Gastroesophageal sphincter (tissue), 4 donors: ENCODE data around the gene ZNF335. TPM values are rescaled to one million over a fixed set of nuclear protein-coding genes. Genes with fewer than 3 reads are reported as not detected.

Experiments
- ATAC-seq: fragments of 150-250 bp; one replicate; pipeline ENCODE4 v1.9.1; 2016; ENCODE audit warnings: mild to moderate bottlenecking, moderate library complexity
- H3K27ac ChIP-seq, 4 donors: fragments of 200-600 bp; sonication (generic) in 3 of 4; 1 replicate in 3 of 4; 2 replicates in 1 of 4; pipeline ENCODE4 v1.5.1; 2016 to 2019
- H3K27me3 ChIP-seq: fragments of 200-600 bp; sonication (generic); one replicate; pipeline ENCODE4 v1.5.1; 2019
- H3K36me3 ChIP-seq, 2 donors: fragments of 200-600 bp; sonication (generic); one replicate each; pipeline ENCODE4 v1.5.1; 2019; ENCODE audit warnings: control low read depth in 1 of 2
- H3K4me1 ChIP-seq, 3 donors: fragments of 200-600 bp; sonication (generic); 1 replicate in 2 of 3; 2 replicates in 1 of 3; pipeline ENCODE4 v1.5.1; 2016 to 2019; ENCODE audit warnings: control low read depth in 2 of 3
- H3K4me3 ChIP-seq, 2 donors: fragments of 200-600 bp; sonication (generic); one replicate each; pipeline ENCODE4 v1.5.1; 2019; ENCODE audit warnings: mild to moderate bottlenecking in 1 of 2, moderate library complexity in 1 of 2
- H3K9me3 ChIP-seq, 3 donors: fragments of 200-600 bp; sonication (generic); one replicate each; pipeline ENCODE4 v1.5.1; 2017 to 2019; ENCODE audit warnings: control low read depth in 2 of 3
- CTCF ChIP-seq, 4 experiments: fragments of 200-600 bp in 2 of 4; fragments of 450-650 bp in 2 of 4; sonication (generic) in 1 of 4; IDR thresholded peaks; one replicate each; pipeline ENCODE4 v1.5.1; 2017 to 2019; ENCODE audit warnings: antibody characterized with exemption in 4 of 4, mild to moderate bottlenecking in 2 of 4, moderate library complexity in 2 of 4
- EP300 ChIP-seq: sonication (generic); formaldehyde crosslinking; IDR thresholded peaks from one replicate; pipeline ENCODE4 v1.6.1; 2017; ENCODE audit warnings: antibody characterized with exemption, mild to moderate bottlenecking
- POLR2A ChIP-seq, 2 donors: fragments of 450-650 bp; IDR thresholded peaks; one replicate each; pipeline ENCODE4 v1.6.1; 2017; ENCODE audit warnings: antibody characterized with exemption in 2 of 2, mild to moderate bottlenecking in 2 of 2, moderate library complexity in 1 of 2
- POLR2AphosphoS5 ChIP-seq: sonication (generic); formaldehyde crosslinking; IDR thresholded peaks from one replicate; pipeline ENCODE4 v1.6.1; 2017; ENCODE audit warnings: antibody characterized with exemption
- WGBS, 2 donors: methylation state at CpG; one replicate each; pipeline ENCODE4 v1.1.5; 2018; ENCODE audit warnings: low coverage in 1 of 2; 5-methylcytosine and 5-hydroxymethylcytosine counted together
- total RNA-seq, 4 donors: library from RNA; depleted of rRNA; stranded (reverse); fragments of >200 nt; gene quantifications; one replicate each; pipeline ENCODE4 v1.1.0, GENCODE V29; 2016

Gene ZNF335
- total RNA-seq, 4 donors from 2014 or later: 7.5 to 17.9 (median 16.5) TPM

DNA sequence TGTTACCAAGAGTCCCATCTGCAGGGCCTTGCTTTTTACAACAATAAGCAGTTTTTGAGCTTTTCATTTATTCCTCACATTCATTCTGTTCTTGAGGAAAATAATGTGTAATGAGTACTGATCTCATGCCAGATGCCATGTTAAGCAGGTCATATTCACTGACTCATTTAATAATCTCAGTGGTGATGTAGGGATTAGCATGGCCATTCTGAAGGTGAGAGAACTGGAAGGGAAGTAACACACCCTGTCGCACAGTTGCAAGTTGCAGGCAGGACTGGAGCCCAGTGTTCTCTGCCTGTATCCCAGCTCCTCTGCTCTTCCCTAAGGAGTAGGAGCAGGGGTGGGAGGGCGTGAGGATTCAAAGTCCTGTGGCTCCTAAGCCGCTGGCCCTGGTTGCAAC, 31.9 kb downstream of the ZNF335 start:
- TF ChIP-seq EP300 (no peak), CTCF (IDR thresholded peaks at IDR 0.05) (no peak), POLR2AphosphoS5 (no peak), POLR2A (IDR thresholded peaks at IDR 0.05) (no peak)
- no peak overlapping the region for H3K4me3 ChIP-seq
- H3K27me3 ChIP-seq: no peaks in the 10 kb centered on the region
- ATAC-seq: no peak
- 67 to 100% methylated on average over 1 of the region's 3 CpGs for WGBS, 2 donors
- peaks cover 0 to 29% (median 0%) of the 10 kb centered on the region in 3 donors for H3K4me1 ChIP-seq
- no peaks in the 10 kb centered on the region for H3K9me3 ChIP-seq
- no peak overlapping the region for H3K27ac ChIP-seq
- peaks cover 0 to 80% of the 10 kb centered on the region in 2 donors for H3K36me3 ChIP-seq

DNA sequence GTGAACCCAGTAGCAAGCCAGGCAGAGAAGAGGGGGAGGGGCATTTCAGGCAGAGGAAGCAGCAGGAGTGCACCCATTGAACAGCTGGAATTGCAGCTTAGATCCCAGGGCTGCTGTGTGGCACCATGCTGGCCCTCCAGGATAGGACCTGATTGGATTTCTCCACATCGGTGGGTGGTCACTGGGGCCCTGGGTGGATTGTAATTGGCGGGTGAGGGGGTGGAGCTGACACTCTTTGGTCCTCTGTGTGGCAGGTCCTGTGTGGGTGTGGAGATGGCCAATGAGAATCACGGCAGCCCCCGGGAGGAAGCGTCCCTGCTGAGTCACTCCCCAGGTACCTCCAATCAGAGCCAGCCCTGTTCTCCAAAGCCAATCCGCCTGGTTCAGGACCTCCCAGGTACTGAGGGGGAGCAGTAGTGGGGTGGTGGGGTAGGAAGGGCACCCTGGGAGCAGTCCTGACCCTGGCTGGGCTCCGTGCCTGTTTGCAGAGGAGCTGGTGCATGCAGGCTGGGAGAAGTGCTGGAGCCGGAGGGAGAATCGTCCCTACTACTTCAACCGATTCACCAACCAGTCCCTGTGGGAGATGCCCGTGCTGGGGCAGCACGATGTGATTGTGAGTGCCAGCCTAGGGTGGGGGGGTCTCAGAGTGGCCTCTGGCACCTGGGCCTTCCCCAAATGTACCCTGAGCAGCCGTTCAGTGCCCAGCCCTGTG, 33.1 kb downstream of the ZNF335 start:
- TF ChIP-seq CTCF (IDR thresholded peaks at IDR 0.05): no peak
- no peak for TF ChIP-seq EP300
- TF ChIP-seq POLR2AphosphoS5: no peak
- no peak for TF ChIP-seq POLR2A (IDR thresholded peaks at IDR 0.05)
- Histone ChIP-seq H3K4me3 (no peak overlapping the region), H3K9me3 (no peaks in the 10 kb centered on the region), H3K27ac (no peak overlapping the region), H3K36me3 (peaks cover 0 to 69% of the 10 kb centered on the region in 2 donors), H3K27me3 (no peaks in the 10 kb centered on the region), H3K4me1 (peaks cover 0 to 32% (median 0%) of the 10 kb centered on the region in 3 donors)
- WGBS, 2 donors: no CpG with 5 or more reads among the region's 13 CpGs
- ATAC-seq: no peak

GRCh38 chr20:45937765-45938164, 34.2 kb downstream of the ZNF335 start:
- 32 to 75% methylated on average over 2 of the region's 2 CpGs for WGBS, 2 donors
- Histone ChIP-seq H3K36me3 (peaks cover 0 to 58% of the 10 kb centered on the region in 2 donors), H3K4me3 (no peak overlapping the region), H3K9me3 (no peaks in the 10 kb centered on the region), H3K4me1 (peaks cover 0 to 43% (median 7%) of the 10 kb centered on the region in 3 donors), H3K27me3 (no peaks in the 10 kb centered on the region), H3K27ac (no peak overlapping the region)
- ATAC-seq: no peak
- TF ChIP-seq POLR2AphosphoS5: no peak
- TF ChIP-seq EP300: no peak
- TF ChIP-seq POLR2A (IDR thresholded peaks at IDR 0.05): no peak
- TF ChIP-seq CTCF (IDR thresholded peaks at IDR 0.05): no peak

DNA sequence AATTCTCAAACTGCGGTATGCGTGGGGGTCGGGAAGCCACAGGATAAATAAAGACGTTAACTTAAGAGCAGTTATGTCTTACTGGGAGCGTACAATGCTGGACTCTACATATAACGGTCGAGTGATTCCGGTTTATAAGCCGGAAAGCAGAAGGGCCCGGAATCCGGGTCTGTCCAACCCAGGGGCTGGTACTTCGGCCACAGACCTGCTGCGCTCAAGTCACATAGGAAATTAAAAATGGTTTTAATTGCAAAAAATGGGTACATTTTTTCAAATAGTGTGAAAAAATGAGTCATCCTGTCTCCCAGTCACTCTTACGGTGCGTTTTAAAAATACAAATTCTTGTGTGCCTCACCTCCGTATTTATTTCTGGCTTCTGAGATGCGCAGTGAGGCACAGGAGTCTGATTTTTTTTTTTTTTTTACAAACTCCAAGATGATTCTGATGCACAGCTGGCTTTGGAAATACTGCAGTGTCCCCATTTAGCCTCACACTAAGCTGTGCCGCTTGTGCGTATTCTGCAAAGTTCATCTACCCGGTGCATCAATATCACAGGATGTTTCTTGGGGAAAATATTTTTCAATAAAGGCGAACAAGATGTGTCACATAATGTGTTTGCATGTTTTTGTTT, 36.5 kb downstream of the ZNF335 start:
- no peaks in the 10 kb centered on the region for H3K27me3 ChIP-seq
- ATAC-seq: peak; percentile 26
- peaks cover 0 to 35% of the 10 kb centered on the region in 2 donors for H3K36me3 ChIP-seq
- peaks cover 0 to 44% (median 7%) of the 10 kb centered on the region in 3 donors for H3K4me1 ChIP-seq
- TF ChIP-seq EP300: no peak
- no peak for TF ChIP-seq CTCF (IDR thresholded peaks at IDR 0.05)
- TF ChIP-seq POLR2A (IDR thresholded peaks at IDR 0.05): no peak
- TF ChIP-seq POLR2AphosphoS5: peak; percentile 43
- H3K4me3 ChIP-seq: peak overlapping the region; percentile 72 to 81
- peak overlapping the region; percentile 92 to 100 (median 96) for H3K27ac ChIP-seq
- 4 to 9% methylated on average over 18 to 19 of the region's 21 CpGs for WGBS, 2 donors
- H3K9me3 ChIP-seq: no peaks in the 10 kb centered on the region
